Skeletal muscle tissue (tissue), 4 donors: ENCODE measurements around the gene CCNDBP1. TPM values are rescaled to one million over a fixed set of nuclear protein-coding genes. Genes with fewer than 3 reads are reported as not detected.

Experiments used
- H3K27ac ChIP-seq: one replicate; pipeline ENCODE4 v1.7.0; 2013; ENCODE audit warnings: mild to moderate bottlenecking, low read depth, low read length, inconsistent platforms
- H3K27me3 ChIP-seq, 3 donors: one replicate each; pipeline ENCODE4 v1.7.0; 2013; ENCODE audit warnings: low read length in 3 of 3; ENCODE audit not compliant: control insufficient read depth in 3 of 3, insufficient read depth in 3 of 3
- H3K36me3 ChIP-seq, 3 donors: one replicate each; pipeline ENCODE4 v1.7.0; 2013; ENCODE audit warnings: low read length in 3 of 3; ENCODE audit not compliant: control insufficient read depth in 3 of 3, insufficient read depth in 3 of 3
- H3K4me1 ChIP-seq, 3 donors: one replicate each; pipeline ENCODE4 v1.7.0; 2013; ENCODE audit warnings: low read length in 3 of 3, mild to moderate bottlenecking in 3 of 3; ENCODE audit not compliant: control insufficient read depth in 3 of 3, insufficient read depth in 3 of 3
- H3K4me3 ChIP-seq, 3 donors: one replicate each; pipeline ENCODE4 v1.7.0; 2013; ENCODE audit warnings: low read length in 3 of 3
- H3K9ac ChIP-seq, 3 donors: one replicate each; pipeline ENCODE4 v1.7.0; 2013; ENCODE audit warnings: low read length in 3 of 3, mild to moderate bottlenecking in 3 of 3, moderate library complexity in 2 of 3, low read depth in 1 of 3
- H3K9me3 ChIP-seq, 3 donors: one replicate each; pipeline ENCODE4 v1.7.0; 2013; ENCODE audit warnings: low read length in 3 of 3; ENCODE audit not compliant: control insufficient read depth in 3 of 3
- total RNA-seq: library from RNA; depleted of rRNA; stranded (reverse); fragments of >200 nt; gene quantifications from one replicate; pipeline ENCODE4 v1.2.3, GENCODE V29; 2014
- donor health status: Osteomylitis.

The CCNDBP1 gene
- total RNA-seq, 1 donor from 2014 or later, result 45.4 TPM

DNA sequence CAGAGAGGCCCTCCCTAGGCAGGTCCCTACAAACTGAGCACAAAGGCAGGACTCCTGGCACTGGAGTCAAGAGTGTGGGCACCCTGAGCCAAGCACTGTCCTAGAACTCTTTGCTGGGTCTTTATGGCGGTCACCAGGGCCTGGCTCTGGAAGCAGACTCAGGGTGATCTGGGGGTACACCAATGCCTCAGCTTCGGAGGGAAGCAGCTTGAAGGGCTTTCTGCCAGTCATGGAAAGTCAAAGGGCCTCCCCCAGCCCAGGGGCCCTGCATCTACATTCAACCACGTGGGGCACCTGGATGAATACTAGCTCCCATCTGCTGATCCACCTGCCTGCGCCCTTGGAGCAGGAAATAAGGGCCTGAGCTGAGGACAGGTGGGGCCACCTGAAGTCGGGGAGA is 28.3 kb downstream of the CCNDBP1 start:
- Histone ChIP-seq H3K4me1 (peaks cover 0 to 2% (median 0%) of the 10 kb centered on the region in 3 donors), H3K27ac (no peak overlapping the region), H3K4me3 (no peak overlapping the region), H3K9me3 (no peaks in the 10 kb centered on the region), H3K36me3 (no peaks in the 10 kb centered on the region), H3K27me3 (peaks cover 0 to 26% (median 16%) of the 10 kb centered on the region in 3 donors), H3K9ac (no peak overlapping the region)

DNA sequence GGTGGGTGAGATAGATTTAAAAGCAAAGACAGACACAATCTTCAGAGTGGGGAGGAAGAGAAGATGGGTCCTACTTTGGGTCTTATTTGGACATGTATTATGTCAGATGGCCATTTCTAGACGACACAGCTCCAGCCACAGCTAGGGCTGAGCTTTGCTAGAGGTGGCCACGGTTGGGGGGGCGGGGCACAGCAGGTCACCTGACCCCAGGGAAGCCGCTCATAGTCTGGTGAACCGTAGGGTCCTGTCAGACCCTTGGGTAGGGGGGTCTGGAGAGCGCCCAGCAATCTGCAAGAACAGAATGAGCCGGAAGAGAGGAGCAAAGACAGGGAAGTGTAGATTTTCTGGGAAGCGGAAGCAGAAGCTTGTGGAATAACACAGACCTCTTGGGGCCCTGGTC is 29.0 kb downstream of the CCNDBP1 start:
- Histone ChIP-seq H3K4me1 (peaks cover 0 to 2% (median 0%) of the 10 kb centered on the region in 3 donors), H3K27ac (no peak overlapping the region), H3K9me3 (no peaks in the 10 kb centered on the region), H3K9ac (no peak overlapping the region), H3K4me3 (no peak overlapping the region), H3K27me3 (peaks cover 0 to 21% (median 12%) of the 10 kb centered on the region in 3 donors), H3K36me3 (no peaks in the 10 kb centered on the region)

DNA sequence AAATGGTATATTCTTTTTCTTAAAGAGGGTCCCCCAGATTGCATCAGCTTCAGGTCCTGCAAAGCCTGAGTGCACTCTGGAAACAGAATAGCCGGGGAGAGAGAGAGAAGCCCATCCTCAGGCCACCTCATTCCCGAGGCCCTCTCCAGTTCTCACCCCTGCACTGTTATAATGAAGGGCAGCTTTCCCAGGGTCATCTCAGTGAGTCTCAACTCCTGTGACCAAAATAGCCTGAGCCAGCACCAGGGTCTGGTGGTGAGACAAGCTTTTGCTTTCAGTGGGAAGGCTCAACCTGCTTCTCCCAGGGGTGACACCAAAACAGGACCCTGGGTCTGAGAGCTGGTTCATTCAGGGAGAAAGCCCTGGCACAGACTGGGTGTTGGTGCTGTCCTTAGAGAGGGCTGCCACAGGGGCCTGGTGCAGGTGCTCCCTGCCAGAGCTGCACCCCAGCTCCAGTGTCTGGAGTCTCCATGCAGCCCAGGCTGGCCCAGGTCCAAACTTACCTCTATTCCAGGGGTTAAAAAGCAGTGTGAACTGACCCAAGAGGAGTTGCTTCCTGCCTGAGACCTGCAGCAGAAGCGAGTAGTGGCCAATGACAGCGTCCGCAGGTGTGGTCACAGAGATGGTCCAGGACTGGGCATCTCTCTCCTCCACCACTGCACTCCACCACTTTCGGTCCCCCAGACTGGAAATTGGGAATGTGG is 29.5 kb downstream of the CCNDBP1 start:
- Histone ChIP-seq H3K4me3 (no peak overlapping the region), H3K27me3 (peaks cover 0 to 16% (median 8%) of the 10 kb centered on the region in 3 donors), H3K36me3 (no peaks in the 10 kb centered on the region), H3K27ac (no peak overlapping the region), H3K9me3 (no peaks in the 10 kb centered on the region), H3K4me1 (peaks cover 0 to 2% (median 0%) of the 10 kb centered on the region in 3 donors), H3K9ac (no peak overlapping the region)

DNA sequence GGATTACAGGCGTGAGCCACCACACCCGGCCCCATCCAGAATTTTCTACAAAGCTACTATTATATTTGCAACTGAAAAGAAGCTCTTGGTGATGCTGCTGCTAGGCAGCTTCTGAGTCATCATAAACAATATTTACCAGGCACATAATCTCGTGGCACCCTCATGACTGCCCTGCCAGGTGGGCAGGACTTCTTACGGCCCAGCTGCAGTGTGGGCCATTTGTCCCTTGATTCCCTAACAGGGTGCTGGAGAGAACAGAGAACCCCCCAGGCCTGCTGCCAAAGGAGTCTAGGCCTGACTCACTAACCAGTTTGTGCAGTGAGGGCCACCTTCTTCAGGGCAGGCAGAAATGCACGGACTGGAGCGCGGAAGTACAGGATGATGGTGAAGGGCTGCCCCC is 30.8 kb downstream of the CCNDBP1 start:
- Histone ChIP-seq H3K9ac (no peak overlapping the region), H3K4me3 (no peak overlapping the region), H3K9me3 (no peaks in the 10 kb centered on the region), H3K27me3 (peaks cover 0 to 6% (median 0%) of the 10 kb centered on the region in 3 donors), H3K4me1 (peaks cover 0 to 2% (median 0%) of the 10 kb centered on the region in 3 donors), H3K36me3 (no peaks in the 10 kb centered on the region), H3K27ac (no peak overlapping the region)

DNA sequence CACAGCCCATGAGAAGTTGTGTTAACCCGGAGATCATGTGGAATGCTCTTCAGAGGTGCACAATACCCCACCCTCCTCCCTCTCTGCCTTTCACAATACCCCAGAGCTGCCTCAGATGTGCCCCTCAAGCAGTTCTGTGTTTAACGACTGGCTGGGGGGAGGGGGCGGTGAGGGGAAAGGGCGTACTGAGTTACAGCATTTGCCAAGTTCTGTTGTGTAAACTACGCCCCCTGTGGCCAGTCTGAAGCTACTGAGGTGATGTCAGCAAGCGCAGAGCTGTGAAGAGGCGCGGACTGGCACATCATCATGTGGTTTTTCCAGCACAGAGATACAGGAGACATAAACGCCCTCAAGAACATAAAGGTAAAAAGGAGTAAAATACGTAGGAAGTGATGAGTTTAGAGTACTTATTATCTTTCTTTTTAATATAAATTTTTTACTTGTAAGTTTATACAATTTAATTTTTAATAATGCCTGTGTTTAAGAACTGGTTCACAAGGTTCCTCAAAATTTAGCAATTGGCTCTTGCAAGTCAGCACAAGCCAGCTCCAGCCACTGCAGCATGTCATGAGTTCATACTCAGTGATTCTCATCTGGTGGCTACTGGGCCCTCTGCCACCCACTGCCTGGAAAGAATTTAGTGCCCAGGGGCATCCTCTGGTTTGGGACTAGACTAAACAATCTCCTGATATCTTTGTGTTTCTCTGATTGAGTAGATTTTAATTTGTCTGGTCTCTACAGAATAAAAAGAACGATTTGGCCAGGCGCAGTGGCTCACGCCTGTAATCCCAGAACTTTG is 33.9 kb downstream of the CCNDBP1 start:
- Histone ChIP-seq H3K27ac (no peak overlapping the region), H3K4me3 (no peak overlapping the region), H3K27me3 (no peaks in the 10 kb centered on the region), H3K4me1 (peaks cover 0 to 2% (median 0%) of the 10 kb centered on the region in 3 donors), H3K9ac (no peak overlapping the region), H3K9me3 (no peaks in the 10 kb centered on the region), H3K36me3 (no peaks in the 10 kb centered on the region)

DNA sequence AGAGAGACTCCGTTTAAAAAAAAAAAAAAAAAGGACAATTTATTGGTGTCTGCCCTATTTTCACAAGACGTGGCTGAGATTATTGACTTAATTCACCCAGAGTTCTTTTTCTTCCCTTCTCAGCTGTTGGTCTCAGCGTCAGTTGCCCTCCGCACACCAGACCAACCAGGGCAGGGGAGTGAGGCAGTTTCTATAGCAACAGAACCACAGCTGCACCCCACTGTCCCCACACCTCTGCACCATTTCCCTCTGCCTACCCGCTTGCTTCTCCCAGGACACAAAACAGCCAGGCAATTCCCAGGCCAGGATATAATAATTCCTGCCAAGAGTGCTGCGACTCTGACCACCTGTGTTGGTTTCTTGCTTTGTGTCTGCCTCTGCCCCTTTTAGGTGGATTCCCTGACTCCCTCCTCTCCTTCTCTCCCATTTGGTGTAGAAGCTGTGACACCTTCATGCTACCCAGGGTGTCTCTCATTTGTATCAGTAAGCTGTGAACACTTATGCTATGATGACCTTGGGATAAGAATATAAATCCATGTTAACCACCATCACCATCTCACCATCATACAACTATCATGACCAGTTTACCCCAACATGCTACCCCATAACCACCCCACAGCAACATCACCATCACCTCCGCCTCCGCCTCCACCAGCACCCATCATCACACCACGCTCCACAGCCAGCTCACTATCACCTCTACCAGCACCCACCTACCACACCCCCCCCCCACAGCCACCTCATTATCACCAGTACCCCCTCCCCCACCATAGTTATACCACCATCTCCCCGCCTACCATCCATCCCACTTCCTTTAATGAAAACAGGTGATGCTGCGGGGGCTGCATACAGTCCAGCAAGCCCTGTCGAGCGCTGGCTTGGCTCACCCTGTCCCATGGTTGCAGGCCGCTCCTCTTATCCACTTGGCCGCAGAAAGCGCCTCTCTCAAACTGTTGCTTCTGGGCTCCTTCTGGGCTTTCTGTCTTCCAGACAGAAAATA is 35.0 kb downstream of the CCNDBP1 start:
- Histone ChIP-seq H3K27ac (no peak overlapping the region), H3K36me3 (no peaks in the 10 kb centered on the region), H3K9me3 (no peaks in the 10 kb centered on the region), H3K27me3 (no peaks in the 10 kb centered on the region), H3K4me3 (no peak overlapping the region), H3K9ac (no peak overlapping the region), H3K4me1 (no peaks in the 10 kb centered on the region)

DNA sequence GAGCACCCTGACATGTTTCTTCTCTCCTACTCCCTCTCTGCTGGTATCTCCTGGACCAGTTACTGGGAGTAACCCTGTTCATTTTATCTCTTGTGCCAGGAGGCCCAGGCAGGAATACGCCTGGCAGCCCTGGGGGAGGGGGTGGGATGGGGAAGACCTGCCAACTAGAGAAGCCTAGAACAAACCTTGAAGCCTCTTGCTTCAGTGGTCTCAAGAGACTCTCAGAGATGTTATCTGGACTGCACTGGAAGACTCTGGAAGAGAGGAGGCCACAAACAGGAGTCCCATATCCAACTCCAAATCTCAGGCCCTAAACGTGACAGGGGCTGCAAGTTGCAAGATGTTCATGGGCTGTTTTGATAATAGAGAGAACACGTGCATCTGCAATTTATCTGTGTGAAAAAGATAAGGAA is 35.8 kb downstream of the CCNDBP1 start, which contains the start of gene EPB42:
Gene EPB42 (minus strand): TSS at position 28 of the 413 bp plus-strand sequence. CDS start 193 bp downstream, outside the sequence.
- H3K4me1 ChIP-seq, result no peaks in the 10 kb centered on the region
- H3K27ac ChIP-seq, result no peak within 1 kb of the TSS
- H3K36me3 ChIP-seq, result no peaks in the 10 kb centered on the region
- H3K9me3 ChIP-seq, result no peaks in the 10 kb centered on the region
- H3K9ac ChIP-seq, result no peak within 1 kb of the TSS
- H3K4me3 ChIP-seq, result no peak within 1 kb of the TSS
- H3K27me3 ChIP-seq, result no peaks in the 10 kb centered on the region

DNA sequence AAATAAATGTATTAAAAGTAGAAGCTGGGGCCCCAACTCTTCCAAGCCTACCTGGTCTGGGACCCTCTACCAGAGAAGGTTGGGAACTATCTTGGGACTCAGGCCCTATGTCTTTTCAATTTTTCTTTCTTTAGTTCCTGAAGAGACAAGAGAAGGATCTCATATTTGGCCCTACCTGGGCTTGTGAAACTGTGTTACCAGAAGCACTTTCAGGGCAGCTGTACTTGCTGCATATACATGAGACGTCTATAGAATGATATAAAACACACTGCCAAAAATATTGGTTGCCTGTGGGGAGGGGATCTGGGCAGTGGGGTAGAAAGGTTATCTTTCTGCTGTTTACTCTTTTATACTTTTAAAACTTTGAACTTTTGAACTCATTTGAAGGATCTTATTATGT is 36.2 kb downstream of the CCNDBP1 start:
- no peak overlapping the region for H3K9ac ChIP-seq
- H3K9me3 ChIP-seq, result no peaks in the 10 kb centered on the region
- H3K4me3 ChIP-seq, result no peak overlapping the region
- H3K4me1 ChIP-seq, result no peaks in the 10 kb centered on the region
- no peaks in the 10 kb centered on the region for H3K36me3 ChIP-seq
- H3K27ac ChIP-seq, result no peak overlapping the region
- no peaks in the 10 kb centered on the region for H3K27me3 ChIP-seq

DNA sequence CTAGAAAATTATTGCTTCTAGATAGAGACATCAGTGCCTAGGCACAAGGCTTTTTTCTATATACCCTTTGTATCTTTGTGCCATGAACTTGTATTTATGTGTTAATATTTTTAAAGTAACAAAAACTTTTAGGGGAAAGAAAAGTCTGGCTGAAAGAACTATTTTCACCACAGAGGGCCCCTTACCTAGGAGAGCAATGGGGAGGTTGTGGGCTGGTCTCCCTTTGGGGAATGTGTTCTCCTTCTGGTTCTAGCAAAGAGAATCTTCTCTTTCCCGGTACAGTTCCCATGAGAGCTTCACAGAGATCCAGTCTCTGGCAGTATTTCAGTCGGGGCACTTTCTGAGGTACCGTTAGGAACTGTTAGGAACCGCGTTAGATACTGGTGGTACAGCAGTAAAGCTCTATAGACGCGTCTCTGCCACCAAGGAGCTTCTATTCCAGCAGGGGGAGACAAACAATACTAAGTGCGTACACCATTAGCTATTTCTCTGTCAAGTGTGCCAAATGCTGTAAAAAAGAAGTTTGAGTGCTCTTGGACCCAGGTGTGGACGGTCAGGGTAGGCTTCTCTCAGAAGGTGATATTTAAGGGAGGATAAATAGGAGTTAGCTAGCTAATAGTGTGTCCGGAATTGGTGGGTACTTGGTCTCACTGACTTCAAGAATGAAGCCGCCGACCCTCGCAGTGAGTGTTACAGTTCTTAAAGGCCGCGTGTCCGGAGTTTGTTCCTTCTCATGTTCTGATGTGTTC is 40.2 kb downstream of the CCNDBP1 start:
- no peak overlapping the region for H3K4me3 ChIP-seq
- H3K9me3 ChIP-seq, result no peaks in the 10 kb centered on the region
- no peak overlapping the region for H3K9ac ChIP-seq
- no peaks in the 10 kb centered on the region for H3K27me3 ChIP-seq
- H3K36me3 ChIP-seq, result no peaks in the 10 kb centered on the region
- peaks cover 0 to 2% (median 0%) of the 10 kb centered on the region in 3 donors for H3K4me1 ChIP-seq
- H3K27ac ChIP-seq, result no peak overlapping the region
